ENCODE results near the gene CENPVL3.
"Not testable (repeated sequence)": the region's sequence is repeated elsewhere in the genome, so short reads cannot be mapped to it uniquely, and the experiment has no call there.

Gene CENPVL3

DNA sequence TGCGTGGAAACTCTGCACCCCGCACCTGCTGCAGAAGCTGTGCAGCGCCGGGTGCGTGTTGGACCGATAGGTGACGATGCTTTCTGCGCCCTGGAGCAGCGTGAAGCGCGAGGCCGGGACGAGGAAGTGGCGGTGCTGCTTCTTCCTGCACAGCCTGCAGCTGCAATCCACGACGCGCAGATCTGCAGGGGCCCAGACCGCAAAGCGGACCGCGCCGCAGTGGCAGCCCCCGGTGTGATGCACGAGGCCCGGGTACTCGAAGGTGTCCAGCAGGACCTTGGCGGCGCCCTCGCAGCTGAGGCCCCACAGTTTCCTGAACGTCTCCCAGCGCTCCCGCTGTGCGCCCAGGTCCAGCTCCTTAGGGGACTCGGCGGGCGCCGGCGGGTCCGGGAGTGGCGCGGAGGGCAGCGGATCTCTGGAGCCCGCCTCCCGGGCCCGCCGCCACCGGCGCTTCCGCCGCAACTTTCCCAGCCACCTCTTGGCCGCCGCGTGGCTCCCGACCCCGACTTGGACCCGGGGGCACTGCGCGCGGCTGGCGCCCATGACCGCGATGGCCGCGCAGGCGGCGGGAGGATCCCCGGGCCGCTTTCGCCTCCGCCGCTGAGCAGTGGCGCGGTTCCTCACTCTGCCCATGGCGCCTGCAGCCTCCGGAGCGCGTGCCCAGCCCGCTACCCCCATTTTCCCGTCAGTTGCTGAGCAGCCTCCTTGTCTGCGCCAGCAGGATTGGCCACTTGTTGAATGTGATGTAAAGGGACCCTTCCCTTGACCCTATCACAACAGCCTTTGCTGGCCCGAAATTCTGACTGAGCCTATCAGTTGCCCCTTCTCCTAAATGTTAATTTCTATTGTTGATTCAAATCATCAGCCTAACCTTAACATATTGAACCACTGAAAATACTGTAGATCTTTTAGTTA is at the start of gene CENPVL3:
TSS of gene CENPVL3 (minus strand) at position 672 of the 915 bp plus-strand sequence. CDS start at position 633, 39 bp downstream.
- not testable (repeated sequence) for DNase-seq

DNA sequence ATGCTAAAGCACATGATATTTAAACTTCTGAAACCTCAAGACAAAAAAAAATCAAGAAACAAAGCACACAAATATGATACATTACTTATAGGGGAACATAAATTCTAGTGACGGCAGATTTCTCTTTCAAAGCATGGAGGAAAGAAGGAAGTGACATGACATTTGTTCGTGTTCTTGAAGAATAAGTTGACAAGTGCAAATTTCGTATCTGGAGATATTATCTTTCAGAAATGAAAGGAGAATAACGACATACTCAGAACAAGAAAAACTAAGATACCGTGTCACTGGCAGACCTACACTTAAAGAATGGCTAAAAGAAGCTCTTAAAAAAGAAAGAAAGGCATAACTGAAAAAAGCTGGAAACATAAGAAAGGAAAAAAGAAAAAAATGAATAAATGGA is 47.3 kb upstream of the CENPVL3 start:
- no peak for DNase-seq

DNA sequence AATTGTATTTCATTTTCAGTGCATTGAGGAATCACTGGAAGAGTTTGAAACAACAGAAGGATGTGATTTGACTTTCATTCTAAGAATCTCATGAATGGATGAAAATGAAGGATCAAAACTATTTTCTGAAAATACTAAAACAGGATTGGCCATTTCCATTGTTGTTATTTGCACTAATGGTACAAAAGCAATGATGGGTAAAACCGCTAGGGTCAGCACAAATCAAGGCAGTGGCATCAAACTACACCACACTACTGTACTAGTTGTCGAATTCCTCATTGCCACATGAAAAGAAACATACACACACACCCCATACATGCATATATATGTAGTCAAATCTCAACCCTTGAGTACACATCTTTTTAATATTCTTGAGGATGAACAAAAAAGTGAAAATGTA is 24.7 kb upstream of the CENPVL3 start:
- DNase-seq: no peak

DNA sequence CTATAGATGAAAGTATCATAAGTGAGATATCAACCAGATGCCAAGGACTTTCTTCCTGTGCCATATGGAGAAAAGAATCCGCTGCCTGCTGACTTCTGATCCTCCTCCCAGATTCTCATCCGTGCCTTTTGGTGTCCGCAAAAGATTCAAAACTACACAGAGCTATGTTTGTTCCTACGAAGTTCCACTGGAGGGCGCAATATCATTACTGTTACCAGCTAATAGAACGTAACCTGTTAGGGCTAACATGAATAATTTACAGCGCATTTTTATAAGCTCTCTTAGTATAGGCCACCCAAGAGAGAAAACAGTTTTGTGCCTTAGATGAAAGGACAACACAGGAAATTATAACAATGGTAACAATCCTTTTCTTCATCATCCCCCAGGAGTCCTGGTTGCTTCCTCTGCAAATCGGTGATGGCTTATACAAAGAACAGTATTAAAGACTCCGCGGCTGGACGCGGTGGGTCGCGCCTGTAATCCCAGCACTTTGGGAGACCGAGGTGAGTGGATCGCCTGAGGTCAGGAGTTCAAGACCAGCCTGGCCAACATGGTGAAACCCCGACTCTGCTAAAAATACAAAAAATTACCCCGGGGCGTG is 22.8 kb upstream of the CENPVL3 start:
- no peak for DNase-seq

DNA sequence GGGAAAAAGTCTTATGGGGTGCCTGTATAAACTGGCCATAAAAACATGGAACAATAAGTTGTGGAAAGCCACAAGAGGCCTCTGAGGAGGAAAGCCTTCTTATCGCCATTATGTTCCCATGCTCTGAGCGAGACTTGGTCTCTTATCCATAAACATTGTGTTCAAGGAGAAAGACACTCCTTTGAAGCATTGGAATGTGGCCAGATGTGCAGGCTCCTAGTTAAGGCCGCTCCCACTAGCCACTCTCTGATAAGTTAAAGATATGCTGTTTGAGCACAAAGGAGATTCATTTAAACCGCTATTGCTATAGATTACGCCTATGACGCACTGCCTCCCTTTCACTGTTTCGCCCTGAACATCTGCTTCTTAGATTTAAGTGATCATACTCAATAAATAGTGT is 17.8 kb upstream of the CENPVL3 start:
- DNase-seq: not testable (repeated sequence)

DNA sequence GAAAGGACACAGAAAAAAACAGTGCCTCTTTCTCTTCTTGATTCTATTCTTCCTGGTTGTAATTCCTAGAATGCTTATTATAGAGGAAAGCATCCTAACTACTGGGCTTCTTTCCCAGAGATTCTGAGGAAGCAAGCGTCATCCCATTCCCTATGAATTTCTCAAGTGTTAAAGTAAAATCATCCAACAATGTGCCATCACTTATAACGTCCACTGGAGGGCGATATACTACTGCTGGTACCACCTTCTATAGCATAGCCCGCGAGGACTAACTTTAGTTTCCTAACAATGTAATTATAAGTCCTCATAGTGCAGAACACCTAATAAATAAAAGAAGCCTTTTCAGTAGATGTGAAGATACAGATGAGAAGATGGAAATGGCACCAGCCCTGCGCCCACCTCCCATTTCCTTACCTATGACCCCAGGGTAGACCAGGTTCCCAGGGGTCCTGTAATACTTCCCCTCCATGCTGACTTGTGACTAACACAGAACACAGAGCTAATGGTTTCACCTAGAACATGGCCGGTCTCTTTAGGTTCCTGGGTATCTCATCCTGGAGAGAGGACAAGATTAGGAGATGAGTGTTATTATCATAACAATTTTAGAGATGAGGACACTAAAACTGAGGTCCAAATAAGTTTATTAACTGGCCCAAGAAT is 4.2 kb downstream of the CENPVL3 start:
- DNase-seq: no peak

DNA sequence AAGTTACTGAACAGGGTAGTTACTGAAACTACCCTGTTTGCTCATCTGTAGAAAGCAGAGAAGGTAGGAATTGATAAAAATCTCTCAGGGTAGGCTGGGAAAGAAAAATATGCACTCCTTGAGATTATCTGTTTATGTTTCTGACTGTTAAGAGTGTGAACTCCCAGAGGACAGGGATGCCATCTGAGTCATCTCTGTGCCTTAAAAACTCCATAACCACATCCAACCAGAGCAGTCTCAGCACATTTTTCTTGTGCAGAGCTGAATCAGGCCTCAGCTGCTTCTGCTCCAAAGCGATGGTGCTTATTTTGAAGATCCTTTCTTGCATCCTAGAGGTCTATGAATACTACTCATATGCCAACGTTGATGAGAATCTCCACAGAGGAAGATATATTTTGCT is 9.9 kb downstream of the CENPVL3 start:
- no peak for DNase-seq

DNA sequence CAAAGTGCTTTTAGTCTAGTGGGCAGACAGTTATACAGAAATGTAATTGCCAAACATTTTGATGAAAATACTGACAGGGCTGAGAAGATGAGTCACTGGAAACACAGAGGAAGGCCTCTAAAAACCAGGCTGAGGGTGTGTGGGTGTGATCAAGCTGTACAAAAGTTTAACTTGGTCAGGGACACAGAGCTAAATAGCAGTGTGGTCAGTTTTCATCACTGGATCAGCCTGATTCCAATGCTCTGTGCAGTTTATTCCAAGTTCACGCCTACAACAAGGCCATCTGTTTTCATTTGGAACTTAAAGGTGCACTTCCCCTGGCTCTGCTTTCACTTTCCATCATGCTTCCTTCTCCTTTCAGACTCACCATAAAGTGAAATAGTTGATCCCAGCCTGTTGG is 10.6 kb downstream of the CENPVL3 start:
- no peak for DNase-seq

DNA sequence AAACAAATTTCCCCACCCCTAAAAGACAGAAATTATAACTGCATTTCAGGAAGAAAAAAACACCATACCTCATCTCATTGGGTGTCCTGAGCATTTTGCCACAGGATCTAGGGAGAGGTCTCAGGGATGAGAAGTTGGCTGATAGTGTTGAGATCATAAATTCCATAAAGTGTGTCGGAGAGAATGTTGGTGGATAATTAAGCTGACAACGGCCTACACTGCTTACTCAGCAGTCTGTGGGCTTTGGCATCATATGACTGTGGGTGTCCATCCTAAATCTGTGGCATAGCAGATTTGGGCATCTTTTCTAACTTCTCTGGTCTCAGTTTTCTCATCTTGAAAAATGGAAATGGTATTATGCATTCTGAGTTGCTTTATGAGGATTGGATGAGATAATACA is 12.3 kb downstream of the CENPVL3 start:
- DNase-seq: no peak

DNA sequence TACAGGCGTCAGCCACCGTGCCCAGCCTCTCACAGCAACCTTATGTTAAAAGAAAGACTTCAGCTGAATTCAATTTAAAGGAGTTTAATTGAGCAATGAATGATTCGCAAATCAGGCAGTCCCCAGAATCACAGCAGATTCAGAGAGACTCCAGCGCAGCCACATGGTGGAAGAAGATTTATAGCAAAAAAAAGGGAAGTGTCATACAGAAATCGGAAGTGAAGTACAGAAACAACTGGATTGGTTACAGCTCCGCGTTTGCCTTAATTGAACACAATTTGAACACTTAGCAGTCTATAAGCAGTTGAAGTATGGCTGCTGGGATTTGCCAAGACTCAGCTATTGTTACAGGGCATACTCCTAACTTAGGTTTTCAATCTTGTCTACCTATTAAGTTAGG is 19.8 kb downstream of the CENPVL3 start:
- no peak for DNase-seq

DNA sequence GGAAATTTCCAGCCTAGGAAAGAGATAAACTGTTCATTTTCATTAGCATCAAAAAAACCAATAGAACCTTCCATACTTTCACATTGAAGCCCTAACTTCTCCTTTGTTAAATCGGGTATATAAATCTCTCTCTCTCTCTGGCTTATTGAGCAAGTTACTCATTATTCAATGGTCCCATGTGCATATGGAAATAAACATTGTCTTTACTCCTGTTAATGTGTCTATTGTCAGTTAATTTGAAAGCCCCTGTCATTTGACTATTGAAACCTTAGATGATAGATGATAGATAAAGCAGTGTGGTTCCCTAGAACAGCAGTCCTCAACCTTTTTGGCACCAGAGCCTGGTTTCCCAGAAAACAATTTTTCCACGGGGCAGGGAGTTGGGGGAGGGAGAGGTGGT is 46.8 kb downstream of the CENPVL3 start:
- DNase-seq: no peak

DNA sequence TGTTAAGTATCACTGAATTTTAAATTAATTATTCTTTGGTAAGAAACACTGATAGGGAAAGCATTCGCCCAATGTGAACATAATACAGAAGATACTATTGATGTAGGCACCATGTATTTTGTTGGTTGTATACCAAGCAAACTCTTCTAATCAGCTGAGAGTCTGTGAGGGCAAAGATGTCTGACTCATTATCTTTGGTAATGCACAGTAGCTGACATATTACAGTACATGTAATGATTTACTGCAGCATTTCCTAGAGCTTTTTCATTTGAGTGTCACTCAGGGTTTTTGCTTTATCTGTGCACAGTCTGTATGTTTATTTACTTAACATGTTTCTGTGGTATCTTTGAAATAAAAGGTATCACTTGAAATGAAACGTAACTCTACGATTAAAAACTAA is 49.2 kb downstream of the CENPVL3 start:
- DNase-seq: no peak

DNA sequence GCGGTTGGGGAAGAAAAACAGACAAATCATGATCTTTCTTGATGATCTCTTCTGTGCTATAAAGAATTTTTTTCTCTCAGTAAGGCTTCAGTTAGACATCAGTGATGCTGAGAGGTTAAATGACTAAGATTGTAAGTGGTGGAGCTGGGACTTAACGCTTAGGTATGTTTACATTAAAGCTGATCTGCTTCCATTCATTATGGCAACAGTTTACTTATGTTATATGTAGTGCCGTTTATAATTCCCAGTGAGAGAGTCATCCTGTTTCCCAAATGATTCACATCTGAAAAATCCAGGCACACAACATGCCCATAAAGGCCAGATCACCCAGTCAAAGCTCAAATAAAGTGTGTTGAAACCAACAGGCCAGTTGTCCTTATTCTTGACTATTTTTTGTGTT is 50.1 kb downstream of the CENPVL3 start:
- DNase-seq: no peak
